Measurements from ENCODE around the gene HHIP. TPM values are rescaled to one million over a fixed set of nuclear protein-coding genes. Genes with fewer than 3 reads are reported as not detected.

Gene HHIP
- 0.49 to 1.4 TPM (median 0.66 TPM) in 5 replicates for total RNA-seq (2022; extraction: Qiagen RNA extraction)

DNA sequence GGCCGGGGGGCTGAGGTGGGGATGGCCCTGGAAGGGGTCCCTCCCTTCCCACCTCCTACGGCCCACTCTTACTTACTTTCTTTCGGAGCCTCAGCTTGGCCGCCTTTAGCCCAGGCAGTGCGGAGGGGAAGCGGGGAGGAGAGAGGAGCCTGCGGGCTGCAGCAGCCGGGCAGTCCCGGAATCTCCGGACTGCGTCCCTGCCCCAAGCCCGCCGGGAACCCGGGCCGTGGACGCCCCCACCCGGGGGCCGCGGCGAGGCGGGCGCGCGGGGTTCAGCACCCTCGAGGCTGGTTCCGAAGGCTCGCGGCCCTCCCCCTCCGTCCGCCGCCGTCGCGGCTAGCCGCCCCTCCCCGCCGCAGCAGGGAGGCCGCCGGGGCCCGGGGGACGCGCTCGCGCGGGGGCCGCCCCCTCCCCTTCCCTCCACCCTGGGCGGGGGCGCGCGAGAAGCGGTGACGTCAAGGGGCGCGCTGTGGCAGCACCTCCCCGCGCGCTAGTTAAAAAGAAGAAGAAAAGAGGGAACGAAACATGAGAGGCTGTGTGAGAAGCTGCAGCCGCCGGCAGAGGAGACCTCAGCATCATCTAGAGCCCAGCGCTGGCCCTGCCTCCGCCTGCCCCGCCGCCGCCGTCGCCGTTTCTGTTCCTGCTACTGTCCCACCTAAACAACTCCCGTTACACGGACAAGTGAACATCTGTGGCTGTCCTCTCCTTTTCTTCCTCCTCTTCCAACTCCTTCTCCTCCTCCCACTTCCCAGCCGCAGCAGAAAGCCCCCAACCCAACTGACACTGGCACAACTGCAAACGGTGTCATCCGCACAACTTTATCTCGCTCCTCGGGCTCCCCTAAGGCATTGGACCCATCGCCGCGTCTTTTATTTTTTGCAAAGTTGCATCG is at the start of gene HHIP:
HHIP (plus strand) TSS at position 526 of the 892 bp plus-strand sequence. CDS start 520 bp downstream, outside the sequence.

